ENCODE measurements around the gene TAF4.

Gene TAF4

GRCh38 chr20:62066339-62066982, 780 bp upstream of the TAF4 start:
- DNase-seq (ENCODE audit: low read depth), result no peak
- TF ChIP-seq CTCF (conservative IDR thresholded peaks at IDR 0.05; ENCODE audit: low read depth, low read length), result no peak
- H3K4me3 ChIP-seq (ENCODE audit: low read length), result peak overlapping the region; percentile 59

- no peak for DNase-seq (ENCODE audit: low read depth)
- H3K4me3 ChIP-seq (ENCODE audit: low read length), result peak overlapping the region; percentile 50
- TF ChIP-seq CTCF (conservative IDR thresholded peaks at IDR 0.05; ENCODE audit: low read depth, low read length), result no peak
Observed at GRCh38 chr20:62064770-62065673, 659 bp downstream of the TAF4 start.

GRCh38 chr20:62063981-62064769, 1.5 kb downstream of the TAF4 start:
- H3K4me3 ChIP-seq (ENCODE audit: low read length), result peak overlapping the region; percentile 42
- no peak for TF ChIP-seq CTCF (conservative IDR thresholded peaks at IDR 0.05; ENCODE audit: low read depth, low read length)
- no peak for DNase-seq (ENCODE audit: low read depth)

- peak overlapping the region; percentile 42 for H3K4me3 ChIP-seq (ENCODE audit: low read length)
- no peak for DNase-seq (ENCODE audit: low read depth)
- TF ChIP-seq CTCF (conservative IDR thresholded peaks at IDR 0.05; ENCODE audit: low read depth, low read length), result no peak
Observed at GRCh38 chr20:62063315-62063980, 2.2 kb downstream of the TAF4 start.

GRCh38 chr20:62062661-62063314, 2.9 kb downstream of the TAF4 start:
- no peak for TF ChIP-seq CTCF (conservative IDR thresholded peaks at IDR 0.05; ENCODE audit: low read depth, low read length)
- H3K4me3 ChIP-seq (ENCODE audit: low read length), result no peak overlapping the region

GRCh38 chr20:62061851-62062423, 3.7 kb downstream of the TAF4 start:
- no peak for DNase-seq (ENCODE audit: low read depth)
- H3K4me3 ChIP-seq (ENCODE audit: low read length), result no peak overlapping the region
- TF ChIP-seq CTCF (conservative IDR thresholded peaks at IDR 0.05; ENCODE audit: low read depth, low read length), result no peak

More at GRCh38 chr20:62062661-62063314, 2.9 kb downstream of the TAF4 start:
- no peak for DNase-seq (ENCODE audit: low read depth)

Measured in retinal pigment epithelial cell (primary cell).